ENCODE results near the gene NAB2. TPM values are rescaled to one million over a fixed set of nuclear protein-coding genes. Genes with fewer than 3 reads are reported as not detected.

NAB2 gene
- total RNA-seq, 2 donors from 2014 or later = 13.5 to 21.7 TPM

- peak overlapping the region; percentile 62 for H3K27ac ChIP-seq (ENCODE audit: low read depth, low read length)
- H3K27me3 Mint-ChIP-seq (ENCODE audit: insufficient read depth) = no peaks in the 10 kb centered on the region
- TF ChIP-seq CTCF (conservative IDR thresholded peaks at IDR 0.05) = no peak
- H3K27me3 ChIP-seq (ENCODE audit: control insufficient read depth, insufficient read depth, low read length, poor library complexity, severe bottlenecking) = no peaks in the 10 kb centered on the region
- H3K4me3 Mint-ChIP-seq = no peak overlapping the region
- H3K36me3 ChIP-seq (ENCODE audit: control insufficient read depth, insufficient read depth, low read length) = peaks cover 12% of the 10 kb centered on the region
- DNase-seq = peak; percentile 66
- H3K4me1 ChIP-seq (ENCODE audit: control insufficient read depth, insufficient read depth, low read length) = peaks cover 13% of the 10 kb centered on the region
- no peaks in the 10 kb centered on the region for H3K9me3 ChIP-seq (ENCODE audit: control insufficient read depth, low read length)
- 78 to 92% methylated on average over 6 to 9 of the region's 9 CpGs for WGBS, 2 experiments (ENCODE audit: insufficient coverage in 1 of 2, insufficient read length in 1 of 2)
- H3K4me3 ChIP-seq (ENCODE audit: low read length) = no peak overlapping the region
- peaks cover 44% of the 10 kb centered on the region for H3K4me1 Mint-ChIP-seq
- H3K9me3 Mint-ChIP-seq = no peaks in the 10 kb centered on the region
- peaks cover 12% of the 10 kb centered on the region for H3K36me3 Mint-ChIP-seq (ENCODE audit: low read depth)
- H3K27ac Mint-ChIP-seq = peak overlapping the region; percentile 50
- H3K9ac ChIP-seq (ENCODE audit: extremely low read depth, low read length, poor library complexity, severe bottlenecking) = no peak overlapping the region
Measured at GRCh38 chr12:57134949-57135348, 46.0 kb downstream of the NAB2 start.

- Histone ChIP-seq H3K9ac (ENCODE audit: extremely low read depth, low read length, poor library complexity, severe bottlenecking) (peak overlapping the region; percentile 11), H3K4me3 (ENCODE audit: low read length) (no peak overlapping the region), H3K4me1 (ENCODE audit: control insufficient read depth, insufficient read depth, low read length) (peaks cover 13% of the 10 kb centered on the region), H3K27ac (ENCODE audit: low read depth, low read length) (peak overlapping the region; percentile 62), H3K36me3 (ENCODE audit: control insufficient read depth, insufficient read depth, low read length) (peaks cover 18% of the 10 kb centered on the region), H3K27me3 (ENCODE audit: control insufficient read depth, insufficient read depth, low read length, poor library complexity, severe bottlenecking) (no peaks in the 10 kb centered on the region), H3K9me3 (ENCODE audit: control insufficient read depth, low read length) (no peaks in the 10 kb centered on the region)
- peaks cover 38% of the 10 kb centered on the region for H3K4me1 Mint-ChIP-seq
- H3K4me3 Mint-ChIP-seq = no peak overlapping the region
- H3K9me3 Mint-ChIP-seq = no peaks in the 10 kb centered on the region
- no peaks in the 10 kb centered on the region for H3K27me3 Mint-ChIP-seq (ENCODE audit: insufficient read depth)
- TF ChIP-seq CTCF (conservative IDR thresholded peaks at IDR 0.05) = no peak
- peak overlapping the region; percentile 50 for H3K27ac Mint-ChIP-seq
- DNase-seq = peak; percentile 77
- 32 to 72% methylated on average over 3 to 18 of the region's 18 CpGs for WGBS, 2 experiments (ENCODE audit: insufficient coverage in 1 of 2, insufficient read length in 1 of 2)
- H3K36me3 Mint-ChIP-seq (ENCODE audit: low read depth) = peaks cover 15% of the 10 kb centered on the region
Measured at GRCh38 chr12:57135527-57136326, 46.8 kb downstream of the NAB2 start.

- no peak overlapping the region for H3K4me3 ChIP-seq (ENCODE audit: low read length)
- DNase-seq = peak; percentile 51
- H3K4me1 Mint-ChIP-seq = peaks cover 13% of the 10 kb centered on the region
- no peak overlapping the region for H3K4me3 Mint-ChIP-seq
- no peaks in the 10 kb centered on the region for H3K9me3 ChIP-seq (ENCODE audit: control insufficient read depth, low read length)
- H3K27me3 Mint-ChIP-seq (ENCODE audit: insufficient read depth) = no peaks in the 10 kb centered on the region
- H3K9me3 Mint-ChIP-seq = no peaks in the 10 kb centered on the region
- H3K27me3 ChIP-seq (ENCODE audit: control insufficient read depth, insufficient read depth, low read length, poor library complexity, severe bottlenecking) = no peaks in the 10 kb centered on the region
- peaks cover 32% of the 10 kb centered on the region for H3K36me3 ChIP-seq (ENCODE audit: control insufficient read depth, insufficient read depth, low read length)
- TF ChIP-seq CTCF (conservative IDR thresholded peaks at IDR 0.05) = no peak
- 84 to 94% methylated on average over 7 to 13 of the region's 13 CpGs for WGBS, 2 experiments (ENCODE audit: insufficient coverage in 1 of 2, insufficient read length in 1 of 2)
- peaks cover 38% of the 10 kb centered on the region for H3K36me3 Mint-ChIP-seq (ENCODE audit: low read depth)
- H3K27ac ChIP-seq (ENCODE audit: low read depth, low read length) = no peak overlapping the region
- peak overlapping the region; percentile 71 for H3K27ac Mint-ChIP-seq
- no peak overlapping the region for H3K9ac ChIP-seq (ENCODE audit: extremely low read depth, low read length, poor library complexity, severe bottlenecking)
- H3K4me1 ChIP-seq (ENCODE audit: control insufficient read depth, insufficient read depth, low read length) = peaks cover 10% of the 10 kb centered on the region
Measured at GRCh38 chr12:57138526-57139272, 49.8 kb downstream of the NAB2 start.

Data from endodermal cell (in vitro differentiated cells).